OCI-LY1 (cell line): ENCODE measurements around the gene ZNF506.

Experiments
- CTCF ChIP-seq: fragments of 200-600 bp; sonication (generic), shearing (Covaris generic); IDR thresholded peaks from 2 replicates; pipeline ENCODE4 v1.5.1; 2017; ENCODE audit warnings: mild to moderate bottlenecking, antibody characterized with exemption, low read length, moderate library complexity, mixed read lengths
- EZH2 ChIP-seq: fragments of 200-600 bp; sonication (generic), shearing (Covaris generic); IDR thresholded peaks from 2 replicates; pipeline ENCODE4 v1.8.0; 2017; ENCODE audit warnings: borderline replicate concordance, mixed run types, mild to moderate bottlenecking, antibody characterized with exemption, low read length, moderate library complexity, mixed read lengths

- TF ChIP-seq CTCF (no peak), EZH2 (no peak)
Measured at GRCh38 chr19:19744641-19745040, 76.9 kb downstream of the ZNF506 start.
